ENCODE results near the gene STRADB.

DNA sequence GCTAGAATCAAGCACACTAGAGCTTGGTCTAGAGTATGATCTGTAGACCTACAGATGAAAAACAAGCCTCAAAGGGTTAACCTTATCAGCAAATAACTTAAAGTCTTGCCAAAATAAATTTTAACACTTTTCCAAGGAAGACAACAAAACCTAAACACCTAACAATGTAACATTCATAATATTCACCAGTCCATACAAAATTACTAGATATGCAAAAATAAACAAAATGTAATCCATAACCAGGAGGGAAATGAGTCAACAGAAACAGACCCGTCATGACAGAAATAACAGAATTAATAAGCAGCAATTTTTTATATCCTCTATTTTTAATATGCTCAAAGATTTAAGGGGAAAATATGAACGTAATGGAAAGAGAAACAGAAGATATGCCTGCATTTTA is 36.4 kb upstream of the STRADB start:
- TF ChIP-seq, protein P1, sequence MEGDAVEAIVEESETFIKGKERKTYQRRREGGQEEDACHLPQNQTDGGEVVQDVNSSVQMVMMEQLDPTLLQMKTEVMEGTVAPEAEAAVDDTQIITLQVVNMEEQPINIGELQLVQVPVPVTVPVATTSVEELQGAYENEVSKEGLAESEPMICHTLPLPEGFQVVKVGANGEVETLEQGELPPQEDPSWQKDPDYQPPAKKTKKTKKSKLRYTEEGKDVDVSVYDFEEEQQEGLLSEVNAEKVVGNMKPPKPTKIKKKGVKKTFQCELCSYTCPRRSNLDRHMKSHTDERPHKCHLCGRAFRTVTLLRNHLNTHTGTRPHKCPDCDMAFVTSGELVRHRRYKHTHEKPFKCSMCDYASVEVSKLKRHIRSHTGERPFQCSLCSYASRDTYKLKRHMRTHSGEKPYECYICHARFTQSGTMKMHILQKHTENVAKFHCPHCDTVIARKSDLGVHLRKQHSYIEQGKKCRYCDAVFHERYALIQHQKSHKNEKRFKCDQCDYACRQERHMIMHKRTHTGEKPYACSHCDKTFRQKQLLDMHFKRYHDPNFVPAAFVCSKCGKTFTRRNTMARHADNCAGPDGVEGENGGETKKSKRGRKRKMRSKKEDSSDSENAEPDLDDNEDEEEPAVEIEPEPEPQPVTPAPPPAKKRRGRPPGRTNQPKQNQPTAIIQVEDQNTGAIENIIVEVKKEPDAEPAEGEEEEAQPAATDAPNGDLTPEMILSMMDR (IDR thresholded peaks at IDR 0.05), result no peak
- TF ChIP-seq POLR2A (IDR thresholded peaks at IDR 0.05), result no peak
